Measurements from ENCODE around the gene TOM1.

DNA sequence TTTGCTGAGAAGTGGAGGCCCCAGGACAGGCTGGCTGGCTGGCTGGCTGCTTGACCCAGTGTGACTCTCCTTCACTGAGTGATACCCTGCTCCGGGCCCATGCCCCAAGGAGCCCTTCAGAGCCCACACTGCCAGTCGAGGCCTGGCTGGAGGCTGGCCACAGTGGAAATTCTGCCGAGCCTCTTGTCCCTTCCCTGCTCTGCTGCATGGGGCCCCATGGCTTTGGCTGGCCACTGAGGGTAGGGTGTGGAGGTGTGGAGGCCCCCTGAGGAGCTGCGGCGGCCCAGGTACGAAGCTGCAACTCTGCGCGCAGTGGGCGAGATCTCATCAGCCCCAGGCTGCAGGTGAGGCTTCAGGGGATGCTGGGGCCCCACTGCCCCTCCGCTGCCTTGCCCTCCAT lies 47.8 kb downstream of the TOM1 start:
- TF ChIP-seq, protein P1, sequence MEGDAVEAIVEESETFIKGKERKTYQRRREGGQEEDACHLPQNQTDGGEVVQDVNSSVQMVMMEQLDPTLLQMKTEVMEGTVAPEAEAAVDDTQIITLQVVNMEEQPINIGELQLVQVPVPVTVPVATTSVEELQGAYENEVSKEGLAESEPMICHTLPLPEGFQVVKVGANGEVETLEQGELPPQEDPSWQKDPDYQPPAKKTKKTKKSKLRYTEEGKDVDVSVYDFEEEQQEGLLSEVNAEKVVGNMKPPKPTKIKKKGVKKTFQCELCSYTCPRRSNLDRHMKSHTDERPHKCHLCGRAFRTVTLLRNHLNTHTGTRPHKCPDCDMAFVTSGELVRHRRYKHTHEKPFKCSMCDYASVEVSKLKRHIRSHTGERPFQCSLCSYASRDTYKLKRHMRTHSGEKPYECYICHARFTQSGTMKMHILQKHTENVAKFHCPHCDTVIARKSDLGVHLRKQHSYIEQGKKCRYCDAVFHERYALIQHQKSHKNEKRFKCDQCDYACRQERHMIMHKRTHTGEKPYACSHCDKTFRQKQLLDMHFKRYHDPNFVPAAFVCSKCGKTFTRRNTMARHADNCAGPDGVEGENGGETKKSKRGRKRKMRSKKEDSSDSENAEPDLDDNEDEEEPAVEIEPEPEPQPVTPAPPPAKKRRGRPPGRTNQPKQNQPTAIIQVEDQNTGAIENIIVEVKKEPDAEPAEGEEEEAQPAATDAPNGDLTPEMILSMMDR (IDR thresholded peaks at IDR 0.05): no peak
- TF ChIP-seq EZH2 (IDR thresholded peaks at IDR 0.05; ENCODE audit: borderline replicate concordance, insufficient read depth, low read depth, low read length, poor library complexity, severe bottlenecking): no peak

Measured in B cell (primary cell).